SKM-1 treated with dmso at 0.1 percent for 144 hours (cell line): ENCODE results near the gene NCK1.
"Not testable (repeated sequence)": the region's sequence is repeated elsewhere in the genome, so short reads cannot be mapped to it uniquely, and the experiment has no call there.

Experiments used
- DNase-seq: peaks from one replicate; lab custom pipeline; 2025; ENCODE audit not compliant: unreplicated experiment; lab: John Stamatoyannopoulos, UW

The NCK1 gene

GRCh38 chr3:136943436-136943835 lies 81.4 kb downstream of the NCK1 start:
- no peak for DNase-seq

- no peak for DNase-seq
Observed at GRCh38 chr3:136946978-136947377, 85.0 kb downstream of the NCK1 start.

- DNase-seq = no peak
Observed at GRCh38 chr3:136947477-136947876, 85.5 kb downstream of the NCK1 start.

GRCh38 chr3:136949146-136949545 lies 87.1 kb downstream of the NCK1 start:
- no peak for DNase-seq

GRCh38 chr3:136949708-136950107 lies 87.7 kb downstream of the NCK1 start:
- DNase-seq = no peak

GRCh38 chr3:136950623-136951022 lies 88.6 kb downstream of the NCK1 start:
- DNase-seq = no peak

GRCh38 chr3:136952292-136952691 lies 90.3 kb downstream of the NCK1 start:
- DNase-seq = no peak

- peak; percentile 37 for DNase-seq
Observed at GRCh38 chr3:136954251-136954650, 92.2 kb downstream of the NCK1 start.

- no peak for DNase-seq
Observed at GRCh38 chr3:136954980-136955780, 93.2 kb downstream of the NCK1 start.

- no peak for DNase-seq
Observed at GRCh38 chr3:136955813-136956212, 93.8 kb downstream of the NCK1 start.

- DNase-seq = no peak
Observed at GRCh38 chr3:136956971-136957370, 95.0 kb downstream of the NCK1 start.

GRCh38 chr3:136957751-136958288 lies 95.8 kb downstream of the NCK1 start, which contains the start of gene IL20RB:
Gene IL20RB (plus strand): TSS chr3:136957983. CDS start chr3:136958114, 131 bp downstream.
- no peak for DNase-seq

GRCh38 chr3:136958939-136959338 lies 96.9 kb downstream of the NCK1 start:
- no peak for DNase-seq

GRCh38 chr3:136959599-136959998 lies 97.6 kb downstream of the NCK1 start:
- no peak for DNase-seq

GRCh38 chr3:136960838-136961836 lies 99.1 kb downstream of the NCK1 start:
- no peak for DNase-seq

GRCh38 chr3:136962927-136963326 lies 100.9 kb downstream of the NCK1 start:
- no peak for DNase-seq

GRCh38 chr3:136969539-136969938 lies 107.5 kb downstream of the NCK1 start:
- DNase-seq = not testable (repeated sequence)

- no peak for DNase-seq
Observed at GRCh38 chr3:136973352-136973751, 111.3 kb downstream of the NCK1 start.

GRCh38 chr3:136974670-136975069 lies 112.7 kb downstream of the NCK1 start:
- DNase-seq = no peak

- DNase-seq = no peak
Observed at GRCh38 chr3:136979204-136979603, 117.2 kb downstream of the NCK1 start.

- no peak for DNase-seq
Observed at GRCh38 chr3:136979684-136980083, 117.7 kb downstream of the NCK1 start.
